DND-41 (cell line): ENCODE measurements around the gene SART1.

Experiments
- CTCF ChIP-seq: IDR thresholded peaks from 2 replicates; pipeline ENCODE4 v1.5.1; 2012; ENCODE audit warnings: borderline replicate concordance, low read length, moderate library complexity, mild to moderate bottlenecking; ENCODE audit not compliant: poor library complexity, severe bottlenecking; ENCODE audit errors: extremely low read depth
- EZH2 ChIP-seq: IDR thresholded peaks from 3 replicates; pipeline ENCODE4 v1.6.1; 2012; ENCODE audit warnings: borderline replicate concordance, low read depth, mild to moderate bottlenecking, moderate library complexity, low read length, inconsistent platforms; ENCODE audit not compliant: severe bottlenecking

- TF ChIP-seq CTCF (no peak), EZH2 (no peak)
These were observed 53.4 kb downstream of the SART1 start for GRCh38 chr11:66014804-66015453.
